GM19238 (cell line): Measurements from ENCODE around the gene LCE2D.
"Not testable (repeated sequence)": the region's sequence is repeated elsewhere in the genome, so short reads cannot be mapped to it uniquely, and the experiment has no call there.

Experiments used
- DNase-seq: peaks from one replicate; pipeline ENCODE4 v3.0.0; 2011; ENCODE audit warnings: low spot score; ENCODE audit not compliant: insufficient read length

The LCE2D gene

DNA sequence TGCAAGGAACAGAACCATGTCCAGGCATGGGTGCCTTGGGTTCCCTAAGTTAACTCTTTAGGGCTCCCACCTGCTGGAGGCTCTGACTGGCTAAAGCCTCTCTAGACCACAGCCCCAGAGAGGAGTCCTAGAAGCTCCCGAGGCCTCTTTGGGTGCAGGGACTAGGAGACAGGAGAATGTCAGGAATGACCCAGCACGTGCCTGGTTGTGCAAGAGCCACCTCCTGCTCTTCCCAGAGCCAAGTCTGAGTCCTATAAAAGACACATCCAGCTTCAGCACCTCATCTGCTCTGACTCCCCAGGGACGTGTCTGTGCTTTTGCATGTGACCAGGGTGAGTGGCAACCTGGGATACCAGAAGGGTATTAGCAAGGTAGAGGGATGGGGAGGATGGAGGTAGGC lies at the start of gene LCE2D:
LCE2D (plus strand) TSS at position 283 of the 400 bp plus-strand sequence. CDS start 726 bp downstream, outside the sequence.
- no peak for DNase-seq

- DNase-seq, result no peak
Observed at GRCh38 chr1:152613511-152613910, 49.7 kb upstream of the LCE2D start, which contains the start of gene LCE3B. Gene LCE3B, plus strand, starts transcription at chr1:152613811. Its CDS starts 0 bp downstream, at chr1:152613811.

- DNase-seq, result no peak
Observed at GRCh38 chr1:152621993-152622392, 41.2 kb upstream of the LCE2D start.

DNA sequence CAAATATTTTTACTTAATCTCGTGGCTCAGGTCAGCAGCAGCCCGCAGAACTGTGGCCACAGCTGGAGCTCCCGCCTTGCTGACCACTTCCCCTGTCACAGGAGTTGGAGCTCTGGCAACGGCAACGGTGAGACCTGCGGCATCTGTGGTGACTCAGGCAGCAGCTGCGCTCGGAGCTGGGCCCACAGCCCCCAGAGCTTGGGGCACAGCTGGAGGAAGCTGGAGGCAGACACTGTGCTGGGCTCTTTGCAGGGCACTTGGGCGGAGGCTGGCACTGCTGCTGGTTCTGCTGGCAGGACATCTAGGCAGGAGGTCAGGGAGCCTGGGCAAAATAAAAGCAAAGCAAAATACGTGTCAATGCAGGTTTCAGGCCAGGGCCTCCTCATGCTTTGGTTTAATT lies 40.4 kb upstream of the LCE2D start, which contains the start of gene LCE3A:
LCE3A (minus strand) TSS at position 301 of the 400 bp plus-strand sequence; CDS start at position 301, 0 bp downstream.
- DNase-seq, result no peak

DNA sequence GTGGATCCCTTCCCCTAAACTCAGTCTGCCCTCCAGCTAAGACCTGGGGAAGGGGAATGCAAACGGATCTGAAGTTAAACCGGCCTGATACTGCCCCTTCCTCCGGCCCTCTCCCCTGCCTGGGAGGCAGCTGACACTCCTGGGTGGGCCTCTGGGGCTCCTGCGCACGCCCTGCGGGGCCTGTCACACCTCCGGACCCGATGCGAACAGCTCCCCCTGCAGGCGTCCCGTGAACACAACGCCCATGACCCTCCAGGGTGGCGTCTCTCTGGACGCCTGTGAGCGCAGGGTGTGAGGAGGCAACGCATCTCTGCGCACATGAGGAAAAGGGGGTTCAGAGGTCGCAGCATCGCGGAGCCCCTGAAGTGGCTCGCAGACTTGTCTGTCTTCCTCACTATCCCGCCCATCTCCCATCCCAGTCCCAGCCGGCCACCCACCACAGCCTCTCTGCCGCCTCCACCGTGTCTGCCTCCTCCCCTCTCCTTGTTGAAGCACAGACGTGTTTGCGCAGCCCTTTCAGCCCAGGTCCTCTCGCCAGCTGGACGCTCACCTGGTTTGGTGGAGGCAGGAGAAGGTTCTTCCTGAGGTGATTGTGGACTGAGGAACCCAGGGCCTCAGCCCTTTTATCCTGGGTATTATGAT lies 39.9 kb upstream of the LCE2D start:
- DNase-seq, result peak; percentile 8

DNA sequence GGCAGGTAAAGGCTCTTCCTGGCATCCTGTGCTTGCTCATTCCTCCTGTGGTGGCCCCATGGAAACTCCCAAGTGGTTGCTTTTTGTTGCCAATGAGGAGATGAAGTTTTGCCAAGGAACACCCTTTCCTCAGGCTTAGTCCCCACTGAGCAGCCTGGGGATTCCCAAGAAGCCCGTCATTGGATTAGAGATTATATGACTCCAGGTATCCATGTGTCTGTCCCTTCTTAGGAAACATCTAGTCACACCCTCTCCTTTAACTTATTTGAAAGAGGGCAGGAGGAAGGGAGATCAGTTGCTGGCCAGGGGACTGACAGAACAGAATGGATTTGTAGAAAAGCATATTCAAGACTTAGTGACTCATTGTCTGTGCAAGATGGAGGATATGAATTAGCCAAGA lies 36.4 kb upstream of the LCE2D start:
- DNase-seq, result no peak

DNA sequence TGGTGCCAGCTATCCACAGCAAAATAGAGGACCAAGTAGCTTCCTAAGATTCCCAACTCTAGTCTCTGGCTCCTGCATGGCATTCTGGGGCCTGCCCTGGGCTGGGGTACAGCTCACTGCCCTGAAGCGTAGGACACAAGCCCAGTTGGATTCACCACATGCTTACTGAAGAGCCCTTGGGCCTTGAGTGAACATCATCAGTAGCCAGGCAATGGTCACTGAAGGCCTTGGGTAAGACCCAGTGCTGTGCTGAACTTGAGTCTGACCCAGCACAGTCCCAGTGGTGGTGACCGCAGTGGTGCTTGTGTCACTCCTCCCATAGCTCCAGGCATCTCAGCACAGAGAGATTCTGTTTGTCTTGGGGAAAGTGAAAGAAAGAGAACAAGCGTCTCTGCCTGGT lies 32.6 kb upstream of the LCE2D start:
- DNase-seq, result no peak

DNA sequence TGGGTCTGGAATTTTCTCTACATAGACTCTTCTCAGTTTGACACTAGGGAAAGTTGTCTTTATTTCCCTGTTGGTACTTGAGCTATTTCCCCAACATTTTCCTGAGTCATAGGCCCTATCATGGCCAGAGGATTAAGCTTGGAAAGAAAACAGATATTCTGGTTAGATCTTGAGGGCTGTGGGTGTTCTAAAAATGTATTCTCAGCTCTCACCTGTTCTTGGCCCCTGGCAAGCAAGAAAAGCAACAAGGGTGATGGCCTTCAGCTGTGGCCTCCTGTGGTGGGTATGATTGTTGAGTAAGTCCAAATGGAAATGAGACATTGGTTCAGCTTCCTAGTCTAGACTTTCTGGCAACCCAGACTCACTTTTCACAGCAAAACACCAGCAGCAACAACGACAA lies 22.8 kb upstream of the LCE2D start:
- no peak for DNase-seq

GRCh38 chr1:152643945-152644344 lies 19.2 kb upstream of the LCE2D start:
- no peak for DNase-seq

DNA sequence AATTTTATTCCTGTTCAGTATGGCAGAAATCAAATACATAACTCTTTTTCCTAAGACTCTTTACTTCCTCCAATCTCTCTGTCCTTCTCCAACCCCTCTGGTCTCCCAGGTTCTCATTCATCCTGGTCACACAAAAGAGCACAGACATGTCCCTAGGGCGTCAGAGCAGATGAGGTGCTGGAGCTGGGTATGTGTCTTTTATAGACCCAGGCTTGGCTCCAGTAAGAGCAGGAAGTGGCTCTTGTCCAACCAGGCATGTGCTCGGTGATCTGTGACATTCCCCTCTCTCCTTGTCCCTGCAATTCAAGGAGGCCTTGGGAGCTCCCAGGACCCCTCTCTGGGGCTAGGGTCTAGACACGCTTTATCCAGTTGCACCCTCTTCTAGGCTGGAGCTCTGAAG lies 18.0 kb upstream of the LCE2D start:
- DNase-seq, result no peak

- no peak for DNase-seq
Observed at GRCh38 chr1:152646656-152647055, 16.5 kb upstream of the LCE2D start.

DNA sequence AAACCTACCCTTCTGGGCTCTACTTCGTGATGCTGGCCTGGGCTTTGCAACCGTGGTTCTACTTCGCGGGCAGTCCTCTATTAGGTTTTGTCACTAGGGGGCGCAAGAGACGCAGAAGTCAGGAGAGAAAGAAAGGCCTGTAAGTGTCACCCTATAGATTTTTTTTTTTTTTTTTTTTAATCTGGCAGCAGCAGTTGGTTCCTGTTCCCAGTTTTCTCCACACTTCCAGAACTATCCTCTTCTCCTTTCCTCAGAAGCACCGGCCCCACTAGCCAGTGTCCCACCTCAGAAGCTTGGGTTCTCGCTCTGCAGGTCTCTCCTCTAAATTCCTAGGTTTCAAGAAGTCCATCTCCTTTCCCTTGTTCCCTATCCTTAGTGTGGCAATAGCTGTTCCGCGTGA lies 9.1 kb upstream of the LCE2D start:
- DNase-seq, result peak; percentile 39

GRCh38 chr1:152656459-152656858 lies 6.7 kb upstream of the LCE2D start:
- DNase-seq, result no peak

DNA sequence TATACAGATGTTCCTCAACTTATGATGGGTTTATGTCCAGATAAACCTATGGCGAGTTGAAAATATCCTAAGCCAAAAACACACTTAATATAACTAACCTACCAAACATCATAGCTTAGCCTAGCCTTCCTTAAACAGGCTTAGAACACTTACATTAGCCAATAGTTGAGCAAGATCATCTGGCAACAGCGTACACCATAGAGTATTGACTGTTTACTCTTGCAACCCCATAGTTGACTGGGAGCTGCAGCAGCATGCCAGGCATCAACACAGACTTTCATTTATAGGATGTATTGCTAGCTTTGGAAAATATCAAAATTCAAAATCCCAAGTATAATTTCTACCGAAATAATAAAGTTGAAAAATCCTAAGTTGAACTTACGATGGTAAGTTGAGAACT lies 5.5 kb upstream of the LCE2D start:
- DNase-seq, result no peak

- DNase-seq, result no peak
Observed at GRCh38 chr1:152658649-152659048, 4.5 kb upstream of the LCE2D start.

- DNase-seq, result not testable (repeated sequence)
Observed at GRCh38 chr1:152666171-152666570, 3.0 kb downstream of the LCE2D start.

GRCh38 chr1:152667648-152668047 lies 4.5 kb downstream of the LCE2D start:
- DNase-seq, result no peak

DNA sequence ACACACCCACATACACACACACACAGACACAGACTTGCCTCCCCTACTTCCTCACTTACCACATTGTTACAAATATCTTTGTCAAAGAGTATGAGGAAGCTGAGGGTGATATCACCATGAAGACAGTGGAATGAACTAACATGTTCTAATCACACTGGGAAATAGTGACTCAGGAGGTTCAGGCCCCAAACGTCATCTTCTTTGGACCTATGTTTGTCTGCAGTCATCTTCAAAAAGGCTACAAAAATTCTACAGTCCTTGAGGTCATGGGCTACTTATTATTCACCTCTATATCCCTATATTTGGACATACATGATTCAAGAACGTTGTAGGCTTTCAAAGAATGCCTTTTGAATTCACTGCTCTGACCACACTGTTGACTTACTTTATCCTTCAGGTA lies 9.8 kb downstream of the LCE2D start:
- no peak for DNase-seq

GRCh38 chr1:152674983-152675382 lies 11.8 kb downstream of the LCE2D start, which contains the start of gene LCE2C:
Gene LCE2C, plus strand, starts transcription at chr1:152675279. Its CDS starts 737 bp downstream, at chr1:152676016.
- DNase-seq, result not testable (repeated sequence)

DNA sequence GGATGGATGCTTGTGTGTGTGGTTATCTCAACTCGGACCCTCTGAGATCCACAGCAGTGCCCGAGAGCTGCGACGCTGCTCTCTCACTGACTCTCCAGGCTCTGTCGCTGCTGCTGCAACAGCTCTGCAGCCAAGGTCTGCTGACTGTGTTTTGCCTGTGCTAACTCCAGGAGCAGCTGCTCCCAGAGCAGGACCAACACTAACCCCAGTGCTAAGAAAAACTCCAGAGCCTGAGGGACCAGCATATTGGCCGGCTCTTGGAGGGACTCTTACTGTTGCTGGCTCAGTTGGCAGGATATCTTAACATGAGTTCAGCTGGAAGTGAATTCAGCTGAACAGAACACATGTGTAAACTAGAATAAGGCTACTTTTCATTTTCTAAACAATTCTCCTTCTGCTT lies 16.3 kb downstream of the LCE2D start:
- DNase-seq, result no peak

DNA sequence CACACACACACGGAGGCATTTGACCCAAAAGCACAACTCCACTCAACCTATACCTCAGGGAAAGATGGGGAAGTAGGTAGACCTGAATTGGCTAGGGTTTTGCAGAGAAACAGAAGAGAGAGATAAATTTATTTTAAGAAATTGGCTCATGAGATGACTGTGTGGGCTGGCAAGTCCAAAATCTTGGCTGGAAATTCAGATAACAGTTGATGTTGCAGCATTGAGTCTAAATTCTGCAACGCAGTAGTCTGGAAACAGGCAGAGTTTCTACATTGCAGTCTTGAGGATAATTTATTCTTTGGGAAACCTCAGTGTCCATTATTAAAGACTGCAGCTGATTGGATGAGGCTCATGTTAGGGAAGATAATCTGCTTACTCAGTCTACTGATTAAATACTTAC lies 18.4 kb downstream of the LCE2D start:
- no peak for DNase-seq

DNA sequence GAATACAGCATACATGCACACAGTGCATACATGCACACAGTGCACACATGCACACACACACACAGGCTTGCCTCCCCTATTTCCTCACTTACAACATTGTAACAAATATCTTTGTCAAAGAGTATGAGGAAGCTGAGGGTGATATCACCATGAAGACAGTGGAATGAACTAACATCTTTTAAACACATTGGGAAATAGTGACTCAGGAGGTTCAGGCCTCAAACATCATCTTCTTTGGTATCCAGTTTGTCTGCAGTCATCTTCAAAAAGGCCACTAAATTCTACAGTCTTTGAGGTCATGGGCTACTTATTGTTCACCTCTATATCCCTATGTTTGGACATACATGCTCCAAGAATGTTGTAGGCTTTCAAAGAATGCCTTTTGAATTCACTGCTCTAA lies 20.7 kb downstream of the LCE2D start:
- no peak for DNase-seq

DNA sequence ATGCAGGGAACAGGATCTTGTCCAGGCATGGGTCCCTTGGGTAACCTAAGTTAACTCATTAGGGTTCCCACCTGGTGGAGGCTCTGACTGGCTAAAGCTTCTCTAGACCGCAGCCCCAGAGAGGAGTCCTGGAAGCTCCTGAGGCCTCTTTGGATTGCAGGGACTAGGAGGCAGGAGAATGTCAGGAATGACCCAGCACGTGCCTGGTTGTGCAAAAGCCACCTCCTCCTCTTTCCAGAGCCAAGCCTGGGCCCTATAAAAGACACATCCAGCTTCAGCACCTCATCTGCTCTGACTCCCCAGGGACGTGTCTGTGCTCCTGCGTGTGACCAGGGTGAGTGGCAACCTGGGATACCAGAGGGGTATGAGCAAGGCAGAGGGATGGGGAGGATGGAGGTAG lies 22.6 kb downstream of the LCE2D start, which contains the start of gene LCE2B:
LCE2B (plus strand) TSS at position 301 of the 400 bp plus-strand sequence. CDS start 721 bp downstream, outside the sequence.
- not testable (repeated sequence) for DNase-seq
